B cell (primary cell): ENCODE data around the gene ECD. TPM values are rescaled to one million over a fixed set of nuclear protein-coding genes. Genes with fewer than 3 reads are reported as not detected.

Source experiments
- ATAC-seq: fragments of 200-7000 bp; cut with Tn5 transposase; one replicate; pipeline ENCODE4 v1.10.0; 2021; ENCODE audit warnings: low read depth, mild to moderate bottlenecking, moderate number of reproducible peaks, moderate library complexity
- CTCF ChIA-PET: fragments of 350-600 bp; sonication (Branson Sonifier 250); formaldehyde crosslinking; loops from one replicate; lab custom pipeline; 2021; ENCODE audit warnings: antibody characterized with exemption, inconsistent platforms; lab: Charles Lee
- POLR2A ChIA-PET: fragments of 350-600 bp; sonication (Branson Sonifier 250); formaldehyde crosslinking; loops from one replicate; lab custom pipeline; 2021; ENCODE audit warnings: antibody characterized with exemption; lab: Charles Lee
- DNase-seq: peaks from one replicate; pipeline ENCODE4 v3.0.0; 2013
- H2AFZ ChIP-seq: 2 replicates; pipeline ENCODE4 v1.6.1; 2012; ENCODE audit warnings: mild to moderate bottlenecking, low read depth, low read length; ENCODE audit not compliant: insufficient read depth, poor library complexity, severe bottlenecking
- H3K27ac ChIP-seq, 2 donors: 1 replicate in 1 of 2; 2 replicates in 1 of 2; pipeline ENCODE4 v1.5.1; 2012 to 2013; ENCODE audit warnings: low read length in 2 of 2, mild to moderate bottlenecking in 2 of 2, moderate library complexity in 1 of 2
- H3K27me3 ChIP-seq, 4 experiments: fragments of 200-600 bp in 1 of 4; sonication (generic) in 1 of 4; replicated peaks in 1 of 4; 1 replicate in 2 of 4; 2 replicates in 2 of 4; pipeline versions ENCODE4 v1.6.1 to v1.7.0; 2013 to 2016; ENCODE audit warnings: low read length in 3 of 4, mild to moderate bottlenecking in 2 of 4, mixed read lengths in 1 of 4, moderate library complexity in 1 of 4; ENCODE audit not compliant: insufficient read depth in 4 of 4, control insufficient read depth in 3 of 4; ENCODE audit errors: control extremely low read depth in 1 of 4
- H3K36me3 ChIP-seq, 2 experiments: replicated peaks in 1 of 2; 1 replicate in 1 of 2; 2 replicates in 1 of 2; pipeline versions ENCODE4 v1.6.1 to v1.7.1; 2013; ENCODE audit warnings: low read length in 1 of 2; ENCODE audit not compliant: insufficient read depth in 2 of 2, control insufficient read depth in 1 of 2; ENCODE audit errors: control extremely low read depth in 1 of 2, extremely low read depth in 1 of 2
- H3K4me1 ChIP-seq, 2 donors: fragments of 200-600 bp in 1 of 2; sonication (generic) in 1 of 2; 1 replicate in 1 of 2; 2 replicates in 1 of 2; pipeline versions ENCODE4 v1.5.1 to v1.6.1; 2013 to 2017; ENCODE audit warnings: low read length in 2 of 2; ENCODE audit not compliant: control insufficient read depth in 2 of 2, insufficient read depth in 2 of 2
- H3K4me2 ChIP-seq: replicated peaks from 2 replicates; pipeline ENCODE3; 2012; ENCODE audit warnings: mild to moderate bottlenecking, low read depth, low read length; ENCODE audit not compliant: poor library complexity, severe bottlenecking
- H3K4me3 ChIP-seq, 5 experiments: fragments of 200-600 bp in 1 of 5; sonication (generic) in 1 of 5; 1 replicate in 3 of 5; 2 replicates in 2 of 5; pipeline versions ENCODE4 v1.5.1 to v1.7.0; 2011 to 2016; ENCODE audit warnings: low read length in 4 of 5, mild to moderate bottlenecking in 4 of 5, low read depth in 2 of 5, control low read depth in 1 of 5, moderate library complexity in 1 of 5; ENCODE audit not compliant: insufficient read depth in 1 of 5; ENCODE audit errors: control extremely low read depth in 1 of 5, extremely low read depth in 1 of 5
- H3K79me2 ChIP-seq: fragments of 200-600 bp; sonication (generic); one replicate; pipeline ENCODE4 v1.6.0; 2016; ENCODE audit warnings: low read length; ENCODE audit not compliant: control insufficient read depth, insufficient read depth
- H3K9ac ChIP-seq: fragments of 200-600 bp; sonication (generic); 2 replicates; pipeline ENCODE4 v1.6.1; 2017; ENCODE audit warnings: mild to moderate bottlenecking, low read length, moderate library complexity
- H3K9me3 ChIP-seq, 3 donors: one replicate each; pipeline versions ENCODE4 v1.6.1 to v1.7.1; 2013; ENCODE audit warnings: low read length in 2 of 3; ENCODE audit not compliant: control insufficient read depth in 2 of 3, insufficient read depth in 1 of 3; ENCODE audit errors: control extremely low read depth in 1 of 3
- H4K20me1 ChIP-seq: 2 replicates; pipeline ENCODE4 v1.6.0; 2012; ENCODE audit warnings: mild to moderate bottlenecking, low read length; ENCODE audit not compliant: insufficient read depth, control insufficient read depth, poor library complexity, severe bottlenecking
- H3K27ac Mint-ChIP-seq: one replicate; pipeline ENCODE4 v1.8.0; 2021; ENCODE audit warnings: mixed read lengths
- H3K27me3 Mint-ChIP-seq: one replicate; pipeline ENCODE4 v1.8.0; 2021; ENCODE audit warnings: mixed read lengths
- H3K4me1 Mint-ChIP-seq: one replicate; pipeline ENCODE4 v1.8.0; 2021; ENCODE audit warnings: mixed read lengths
- H3K4me3 Mint-ChIP-seq: one replicate; pipeline ENCODE4 v1.8.0; 2021; ENCODE audit warnings: mixed read lengths
- H3K9me3 Mint-ChIP-seq: one replicate; pipeline ENCODE4 v1.8.0; 2022; ENCODE audit warnings: mixed read lengths; ENCODE audit not compliant: insufficient read depth
- EZH2 ChIP-seq: IDR thresholded peaks from 2 replicates; pipeline ENCODE4 v1.6.1; 2012; ENCODE audit warnings: borderline replicate concordance, low read depth, mild to moderate bottlenecking, moderate library complexity, low read length; ENCODE audit not compliant: insufficient read depth, poor library complexity, severe bottlenecking
- WGBS: methylation state at CpG from one replicate; pipeline ENCODE4 v1.1.5; 2013; ENCODE audit warnings: missing lambda C conversion rate; ENCODE audit not compliant: insufficient coverage; 5-methylcytosine and 5-hydroxymethylcytosine counted together
- intact Hi-C: fragments of 100-400 bp; cut with micrococcal nuclease; formaldehyde crosslinking; loops from one replicate; pipeline ENCODE4 v1.10.0; 2022
- polyA plus RNA-seq: library from polyadenylated mRNA; depleted of rRNA; stranded (reverse); fragments of >200 nt; gene quantifications from 2 replicates; pipeline ENCODE4 v1.2.3, GENCODE V29; 2012
- total RNA-seq, 2 donors: library from RNA; stranded (reverse); fragments of 120-200 nt in 1 of 2; gene quantifications; 1 replicate in 1 of 2; 2 replicates in 1 of 2; pipeline versions ENCODE4 v1.2.3 to v1.2.4, GENCODE V29; 2013 to 2022
- TF ChIP-seq, protein P1 (sequence below): fragments of 200-600 bp; IDR thresholded peaks from one replicate; pipeline ENCODE4 v1.8.0; 2022; ENCODE audit warnings: antibody characterized with exemption, mild to moderate bottlenecking

ECD gene
- total and polyA plus RNA-seq, 2 donors (not counting 1 experiment from before 2014, with no cell fraction given) = 15.7 to 37.1 TPM

DNA sequence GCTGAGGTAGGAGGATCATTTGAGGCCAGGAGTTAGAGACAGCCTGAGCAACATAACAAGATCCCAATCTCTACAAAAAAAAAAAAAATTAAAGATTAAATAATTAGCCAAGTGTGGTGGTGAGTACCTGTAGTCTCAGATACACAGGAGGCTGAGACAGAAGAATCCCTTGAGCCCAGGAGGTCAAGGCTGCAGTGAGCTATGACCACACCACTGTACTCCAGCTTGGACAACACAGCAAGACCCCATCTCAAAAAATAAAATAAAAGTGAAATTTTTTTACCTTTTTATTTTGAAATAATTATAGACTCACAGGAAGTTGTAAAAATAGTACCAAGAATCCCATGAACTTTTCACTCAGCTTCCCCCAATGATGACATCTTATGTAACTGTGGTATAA is 5.1 kb upstream of the ECD start:
- ATAC-seq = no peak
- no peaks in the 10 kb centered on the region for H3K27me3 ChIP-seq
- peaks cover 11% of the 10 kb centered on the region for H3K79me2 ChIP-seq
- Mint-ChIP-seq H3K27ac (no peak overlapping the region), H3K27me3 (no peaks in the 10 kb centered on the region), H3K4me3 (no peak overlapping the region), H3K9me3 (no peaks in the 10 kb centered on the region), H3K4me1 (peaks cover 6% of the 10 kb centered on the region)
- intact Hi-C loops = no loop called here
- H3K27ac ChIP-seq = no peak overlapping the region
- DNase-seq = no peak
- no peak overlapping the region for H3K4me3 ChIP-seq
- H2AFZ ChIP-seq = no peak overlapping the region
- ChIA-PET POLR2A (interaction anchor here (0.6 kb wide), 1 partner anchor 17 kb away, joined by 3 read pairs; no protein-coding TSS in a partner anchor), CTCF (interaction anchor here (0.6 kb wide), 1 partner anchor 65 kb away, joined by 5 read pairs; no protein-coding TSS in a partner anchor)
- H3K9me3 ChIP-seq = no peaks in the 10 kb centered on the region
- TF ChIP-seq, protein P1, sequence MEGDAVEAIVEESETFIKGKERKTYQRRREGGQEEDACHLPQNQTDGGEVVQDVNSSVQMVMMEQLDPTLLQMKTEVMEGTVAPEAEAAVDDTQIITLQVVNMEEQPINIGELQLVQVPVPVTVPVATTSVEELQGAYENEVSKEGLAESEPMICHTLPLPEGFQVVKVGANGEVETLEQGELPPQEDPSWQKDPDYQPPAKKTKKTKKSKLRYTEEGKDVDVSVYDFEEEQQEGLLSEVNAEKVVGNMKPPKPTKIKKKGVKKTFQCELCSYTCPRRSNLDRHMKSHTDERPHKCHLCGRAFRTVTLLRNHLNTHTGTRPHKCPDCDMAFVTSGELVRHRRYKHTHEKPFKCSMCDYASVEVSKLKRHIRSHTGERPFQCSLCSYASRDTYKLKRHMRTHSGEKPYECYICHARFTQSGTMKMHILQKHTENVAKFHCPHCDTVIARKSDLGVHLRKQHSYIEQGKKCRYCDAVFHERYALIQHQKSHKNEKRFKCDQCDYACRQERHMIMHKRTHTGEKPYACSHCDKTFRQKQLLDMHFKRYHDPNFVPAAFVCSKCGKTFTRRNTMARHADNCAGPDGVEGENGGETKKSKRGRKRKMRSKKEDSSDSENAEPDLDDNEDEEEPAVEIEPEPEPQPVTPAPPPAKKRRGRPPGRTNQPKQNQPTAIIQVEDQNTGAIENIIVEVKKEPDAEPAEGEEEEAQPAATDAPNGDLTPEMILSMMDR = no peak
- no peak for TF ChIP-seq EZH2
- no peak overlapping the region for H3K4me2 ChIP-seq
- H3K36me3 ChIP-seq = peaks cover 3 to 13% of the 10 kb centered on the region in 2 experiments
- peaks cover 6 to 8% of the 10 kb centered on the region in 2 donors for H3K4me1 ChIP-seq
- no peaks in the 10 kb centered on the region for H4K20me1 ChIP-seq
- no peak overlapping the region for H3K9ac ChIP-seq

DNA sequence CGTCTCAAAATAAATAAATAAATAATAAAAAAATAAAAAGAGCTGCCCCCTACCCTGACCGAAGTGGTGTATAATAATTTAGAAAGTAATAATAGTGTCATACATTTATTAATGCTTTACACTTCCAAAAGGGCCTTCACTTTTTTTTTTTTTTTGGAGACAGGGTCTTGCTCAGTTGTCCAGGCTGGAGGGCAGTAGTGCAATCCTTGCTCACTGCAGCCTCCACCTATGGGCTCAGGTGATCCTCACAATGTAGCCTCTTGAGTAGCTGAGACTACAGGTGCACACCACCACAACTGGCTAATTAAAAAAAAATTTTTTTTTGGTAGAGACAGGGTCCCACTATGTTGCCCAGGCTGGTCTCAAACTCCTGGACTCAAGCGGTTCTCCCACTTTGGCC is 1.5 kb upstream of the ECD start:
- H3K4me1 Mint-ChIP-seq = peaks cover 31% of the 10 kb centered on the region
- CTCF ChIA-PET = interaction anchor here (1.1 to 2.3 kb wide), 3 partner anchors 8 to 73 kb away, joined by 5 to 18 read pairs (median 8); partner anchors contain the start of gene P4HA1

More for the DNA sequence above, 1.5 kb upstream of the ECD start:
- no peak overlapping the region for H3K27ac Mint-ChIP-seq
- Histone ChIP-seq H3K4me1 (peaks cover 18 to 19% of the 10 kb centered on the region in 2 donors), H3K9ac (no peak overlapping the region), H3K79me2 (peaks cover 44% of the 10 kb centered on the region), H3K9me3 (no peaks in the 10 kb centered on the region), H3K27me3 (no peaks in the 10 kb centered on the region), H2AFZ (no peak overlapping the region), H3K36me3 (no peaks in the 10 kb centered on the region), H3K4me3 (no peak overlapping the region), H4K20me1 (no peaks in the 10 kb centered on the region), H3K27ac (no peak overlapping the region), H3K4me2 (no peak overlapping the region)
- H3K27me3 Mint-ChIP-seq = no peaks in the 10 kb centered on the region
- DNase-seq (no peak), ATAC-seq (no peak)
- H3K4me3 Mint-ChIP-seq = no peak overlapping the region
- WGBS = no CpG with 5 or more reads among the region's 3 CpGs
- intact Hi-C loops = loop anchor here (2.0 to 5.0 kb wide), 4 partner anchors 328 to 815 kb away; partner anchors contain the start of genes DNAJB12, MICU1, PPP3CB and SEC24C
- no peak for TF ChIP-seq EZH2
- TF ChIP-seq, protein P1 = no peak
- POLR2A ChIA-PET = interaction anchor here (0.6 to 0.7 kb wide), 2 partner anchors 423 to 594 kb away, joined by 3 read pairs; no protein-coding TSS in a partner anchor
- no peaks in the 10 kb centered on the region for H3K9me3 Mint-ChIP-seq
